ENCODE data around the gene TUT1.
"Not testable (repeated sequence)": the region's sequence is repeated elsewhere in the genome, so short reads cannot be mapped to it uniquely, and the experiment has no call there.

Gene TUT1

GRCh38 chr11:62604460-62605120 is 13.3 kb upstream of the TUT1 start:
- no peak for DNase-seq

- DNase-seq, result no peak
Measured at GRCh38 chr11:62603776-62604299, 12.5 kb upstream of the TUT1 start.

GRCh38 chr11:62603072-62603408 is 11.7 kb upstream of the TUT1 start:
- no peak for DNase-seq

GRCh38 chr11:62602141-62603071 is 11.1 kb upstream of the TUT1 start:
- DNase-seq, result peak in 1 of 3 donors; percentile 62

GRCh38 chr11:62601372-62602140 is 10.2 kb upstream of the TUT1 start, which contains the start of gene MTA2:
Gene MTA2, minus strand, starts transcription at chr11:62601865. Its CDS starts 415 bp downstream, at chr11:62601450.
- peak; percentile 98 to 99 (median 99) for DNase-seq

GRCh38 chr11:62601122-62601371 is 9.7 kb upstream of the TUT1 start:
- peak; percentile 43 to 67 (median 47) for DNase-seq

- DNase-seq, result peak in 1 of 3 donors; percentile 33
Measured at GRCh38 chr11:62600367-62601121, 9.2 kb upstream of the TUT1 start.

GRCh38 chr11:62599901-62600300 is 8.6 kb upstream of the TUT1 start:
- no peak for DNase-seq

GRCh38 chr11:62599069-62599696 is 7.9 kb upstream of the TUT1 start:
- peak; percentile 95 to 96 (median 96) for DNase-seq

GRCh38 chr11:62595124-62595523 is 3.8 kb upstream of the TUT1 start:
- no peak for DNase-seq

GRCh38 chr11:62593434-62594044 is 2.2 kb upstream of the TUT1 start:
- DNase-seq, result peak; percentile 89 to 94 (median 92)

GRCh38 chr11:62592989-62593421 is 1.7 kb upstream of the TUT1 start:
- DNase-seq, result no peak

- no peak for DNase-seq
Measured at GRCh38 chr11:62592146-62592815, 958 bp upstream of the TUT1 start.

- peak in 2 of 3 donors; percentile 27 to 30 for DNase-seq
Measured at GRCh38 chr11:62588966-62589637, 2.2 kb downstream of the TUT1 start.

- DNase-seq, result not testable (repeated sequence)
Measured at GRCh38 chr11:62585356-62585755, 6.0 kb downstream of the TUT1 start.

- not testable (repeated sequence) for DNase-seq
Measured at GRCh38 chr11:62581735-62582134, 9.6 kb downstream of the TUT1 start.

GRCh38 chr11:62580959-62581715 is 10.2 kb downstream of the TUT1 start:
- no peak for DNase-seq

GRCh38 chr11:62579252-62579651 is 12.1 kb downstream of the TUT1 start:
- no peak for DNase-seq

GRCh38 chr11:62578541-62578940 is 12.8 kb downstream of the TUT1 start:
- DNase-seq, result no peak
